Ishikawa (cell line): ENCODE measurements around the gene RACGAP1.

Experiments
- REST ChIP-seq: IDR thresholded peaks from 2 replicates; pipeline ENCODE4 v1.6.1; 2012; ENCODE audit warnings: low read depth, mild to moderate bottlenecking
- TF ChIP-seq, protein P1 (sequence below): IDR thresholded peaks from 2 replicates; pipeline ENCODE4 v1.6.1; 2012

DNA sequence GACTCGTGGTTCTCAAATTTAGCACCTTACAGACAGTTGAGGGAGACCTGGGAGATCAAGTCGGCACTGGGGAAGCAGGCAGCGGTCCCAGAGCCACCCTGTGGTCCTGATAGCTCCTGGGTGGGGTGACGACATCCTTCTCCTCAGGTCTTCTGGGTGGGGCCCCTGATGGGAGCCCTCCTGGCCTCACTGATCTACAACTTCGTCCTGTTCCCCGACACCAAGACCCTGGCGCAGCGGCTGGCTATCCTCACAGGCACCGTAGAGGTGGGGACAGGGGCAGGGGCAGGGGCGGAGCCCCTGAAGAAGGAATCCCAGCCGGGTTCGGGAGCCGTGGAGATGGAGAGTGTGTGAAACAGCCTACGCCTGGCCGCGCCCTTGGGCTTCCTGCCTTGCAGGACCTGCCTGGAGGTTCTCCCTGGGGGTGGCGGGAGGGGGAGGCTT, 50.0 kb downstream of the RACGAP1 start:
- TF ChIP-seq REST, result no peak
- TF ChIP-seq, protein P1, sequence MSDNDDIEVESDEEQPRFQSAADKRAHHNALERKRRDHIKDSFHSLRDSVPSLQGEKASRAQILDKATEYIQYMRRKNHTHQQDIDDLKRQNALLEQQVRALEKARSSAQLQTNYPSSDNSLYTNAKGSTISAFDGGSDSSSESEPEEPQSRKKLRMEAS, result no peak
